OCI-LY7 (cell line): ENCODE results near the gene CHD5. TPM values are rescaled to one million over a fixed set of nuclear protein-coding genes. Genes with fewer than 3 reads are reported as not detected.

ENCODE experiments used
- BruUV-seq: library from RNA; stranded (reverse); fragments of 400-500 nt; replicated peaks from 2 replicates; lab custom pipeline; 2021; lab: Mats Ljungman, UMichigan
- CTCF ChIA-PET: fragments of 300-600 bp; sonication (Branson Sonifier 250); formaldehyde crosslinking; loops from one replicate; lab custom pipeline; 2022; ENCODE audit warnings: antibody characterized with exemption; ENCODE audit not compliant: unreplicated experiment; lab: Charles Lee
- POLR2A ChIA-PET: fragments of 300-600 bp; sonication (Branson Sonifier 250); formaldehyde crosslinking; loops from one replicate; lab custom pipeline; 2022; ENCODE audit warnings: antibody characterized with exemption; lab: Charles Lee
- DNase-seq: peaks from one replicate; pipeline ENCODE4 v3.0.0-alpha.2; 2015; ENCODE audit warnings: low spot score
- H2AFZ ChIP-seq: fragments of 200-600 bp; sonication (generic), shearing (Covaris generic); 2 replicates; pipeline ENCODE4 v1.6.1; 2014; ENCODE audit warnings: mild to moderate bottlenecking, antibody characterized with exemption, low read length, moderate library complexity
- H3K27ac ChIP-seq: fragments of 200-600 bp; sonication (generic); 2 replicates; pipeline ENCODE4 v1.5.1; 2014; ENCODE audit warnings: mixed run types, low read depth, mild to moderate bottlenecking, moderate library complexity, low read length, inconsistent platforms; ENCODE audit not compliant: poor library complexity, severe bottlenecking
- H3K36me3 ChIP-seq: fragments of 200-600 bp; sonication (generic); 2 replicates; pipeline ENCODE4 v1.6.1; 2014; ENCODE audit warnings: mild to moderate bottlenecking, antibody characterized with exemption, low read length, moderate library complexity, mixed read lengths; ENCODE audit not compliant: insufficient read depth
- H3K4me1 ChIP-seq: fragments of 200-600 bp; sonication (generic); 2 replicates; pipeline ENCODE4 v1.5.1; 2014; ENCODE audit warnings: mild to moderate bottlenecking, low read length; ENCODE audit not compliant: insufficient read depth, poor library complexity, severe bottlenecking
- H3K4me2 ChIP-seq: fragments of 200-600 bp; sonication (generic); 2 replicates; pipeline ENCODE4 v1.6.1; 2014; ENCODE audit warnings: mild to moderate bottlenecking, low read length
- H3K4me3 ChIP-seq: fragments of 200-600 bp; sonication (generic); 2 replicates; pipeline ENCODE4 v1.5.1; 2014; ENCODE audit warnings: mild to moderate bottlenecking, low read depth, low read length; ENCODE audit not compliant: poor library complexity, severe bottlenecking
- H3K79me2 ChIP-seq: fragments of 200-600 bp; sonication (generic); 2 replicates; pipeline ENCODE4 v1.6.1; 2016; ENCODE audit warnings: low read depth, mild to moderate bottlenecking, low read length, moderate library complexity, mixed read lengths; ENCODE audit not compliant: insufficient read depth
- H3K9me2 ChIP-seq: fragments of 200-600 bp; sonication (generic); 2 replicates; pipeline ENCODE4 v1.6.1; 2016; ENCODE audit warnings: mild to moderate bottlenecking, low read length, mixed read lengths; ENCODE audit not compliant: insufficient read depth
- H3K9me3 ChIP-seq: fragments of 200-600 bp; sonication (generic); 2 replicates; pipeline ENCODE4 v1.6.1; 2014; ENCODE audit warnings: mild to moderate bottlenecking, mixed run types, low read length, mixed read lengths
- H4K20me1 ChIP-seq: fragments of 200-600 bp; sonication (generic); 2 replicates; pipeline ENCODE4 v1.6.1; 2014; ENCODE audit warnings: mild to moderate bottlenecking, antibody characterized with exemption, low read length, moderate library complexity, mixed read lengths; ENCODE audit not compliant: insufficient read depth
- CTCF ChIP-seq: fragments of 200-600 bp; sonication (generic); conservative IDR thresholded peaks from 2 replicates; pipeline ENCODE4 v1.5.1; 2014; ENCODE audit warnings: mild to moderate bottlenecking, antibody characterized with exemption, low read length, moderate library complexity, mixed read lengths
- EZH2phosphoT487 ChIP-seq: fragments of 200-600 bp; sonication (generic); IDR thresholded peaks from 2 replicates; pipeline ENCODE4 v1.6.1; 2018; ENCODE audit warnings: low read depth, borderline replicate concordance, mild to moderate bottlenecking, mixed run types, antibody characterized with exemption, low read length, moderate library complexity, mixed read lengths
- intact Hi-C: fragments of 100-400 bp; cut with micrococcal nuclease; formaldehyde crosslinking; loops from one replicate; pipeline ENCODE4 v1.10.0; 2022; ENCODE audit not compliant: unreplicated experiment
- total RNA-seq, 2 experiments: library from RNA; depleted of rRNA in 1 of 2; stranded (reverse); fragments of >200 nt in 1 of 2; shearing (Covaris generic) in 1 of 2; gene quantifications; 2 replicates each; pipeline ENCODE4 v1.2.3, GENCODE V29; 2014 to 2022

Gene CHD5
- total RNA-seq, 2 experiments from 2014 or later, result 0.19 to 0.38 TPM

DNA sequence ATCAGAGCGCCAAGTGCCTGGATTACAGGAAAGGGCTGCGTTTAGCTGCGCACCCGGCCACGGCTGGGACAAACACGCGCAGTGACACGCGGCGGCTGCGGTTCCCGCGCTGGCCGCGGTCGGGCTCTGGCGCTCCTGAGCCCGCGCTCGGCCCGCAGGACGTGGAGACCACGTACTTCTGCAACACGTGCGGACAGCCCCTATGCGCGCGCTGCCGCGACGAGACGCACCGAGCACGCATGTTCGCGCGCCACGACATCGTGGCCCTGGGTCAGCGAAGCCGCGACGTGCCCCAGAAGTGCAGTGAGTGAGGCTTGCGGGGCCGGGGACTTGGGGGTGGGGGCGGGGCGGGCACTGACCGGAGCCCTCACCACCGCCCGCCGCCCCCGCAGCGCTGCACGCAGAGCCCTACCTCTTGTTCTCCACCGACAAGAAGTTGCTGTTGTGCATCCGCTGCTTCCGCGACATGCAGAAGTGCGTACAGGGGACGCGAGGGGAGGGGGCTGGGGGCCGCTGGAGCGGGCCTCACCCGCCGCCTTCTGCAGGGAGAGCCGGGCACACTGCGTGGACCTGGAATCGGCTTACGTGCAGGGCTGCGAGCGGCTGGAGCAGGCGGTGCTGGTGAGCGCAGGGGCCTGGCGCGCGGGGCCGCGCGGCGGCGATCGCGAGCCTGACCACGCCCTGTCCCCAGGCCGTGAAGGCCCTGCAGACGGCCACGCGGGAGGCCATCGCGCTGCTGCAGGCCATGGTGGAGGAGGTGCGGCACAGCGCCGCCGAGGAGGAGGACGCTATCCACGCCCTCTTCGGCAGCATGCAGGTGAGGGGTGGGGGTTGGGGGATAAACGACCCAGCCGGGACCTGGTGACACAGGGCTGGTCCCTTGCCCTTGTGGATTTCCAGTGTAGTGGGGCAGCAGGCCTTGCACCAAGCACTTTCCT is 28.9 kb upstream of the CHD5 start:
- intact Hi-C loops, result no loop called here
- Histone ChIP-seq H3K79me2 (no peaks in the 10 kb centered on the region), H3K4me2 (peak overlapping the region; percentile 61; the same call in 1 of the 2 replicates), H4K20me1 (no peaks in the 10 kb centered on the region), H3K4me1 (peaks cover 10% of the 10 kb centered on the region), H3K9me2 (no peaks in the 10 kb centered on the region), H3K4me3 (peak overlapping the region; percentile 50), H3K27ac (no peak overlapping the region), H3K9me3 (no peaks in the 10 kb centered on the region), H2AFZ (peak overlapping the region; percentile 58; the same call in 1 of the 2 replicates), H3K36me3 (no peaks in the 10 kb centered on the region)
- TF ChIP-seq CTCF (no peak), EZH2phosphoT487 (no peak)
- ChIA-PET CTCF (no interaction called here), POLR2A (interaction anchor here (0.6 kb wide), 1 partner anchor 243 kb away, joined by 4 read pairs; no protein-coding TSS in a partner anchor)
- no peak for DNase-seq
- no TSS peak for BruUV-seq

- Histone ChIP-seq H4K20me1 (no peaks in the 10 kb centered on the region), H3K4me2 (no peak overlapping the region), H2AFZ (no peak overlapping the region), H3K4me3 (no peak overlapping the region), H3K9me2 (no peaks in the 10 kb centered on the region), H3K4me1 (peaks cover 10% of the 10 kb centered on the region), H3K79me2 (no peaks in the 10 kb centered on the region), H3K27ac (no peak overlapping the region), H3K9me3 (no peaks in the 10 kb centered on the region), H3K36me3 (no peaks in the 10 kb centered on the region)
- DNase-seq, result no peak
- BruUV-seq, result no TSS peak
- intact Hi-C loops, result no loop called here
- POLR2A ChIA-PET, result interaction anchor here (0.6 kb wide), 1 partner anchor 20 kb away, joined by 4 read pairs; no protein-coding TSS in a partner anchor
- CTCF ChIA-PET, result no interaction called here
- no peak for TF ChIP-seq EZH2phosphoT487
- TF ChIP-seq CTCF, result no peak
Observed at GRCh38 chr1:6207921-6208320, 27.8 kb upstream of the CHD5 start.
